ENCODE data around the gene NTHL1.

- no peak for TF ChIP-seq EZH2 (IDR thresholded peaks at IDR 0.05; ENCODE audit: low read length, missing control alignments)
- TF ChIP-seq, protein P1, sequence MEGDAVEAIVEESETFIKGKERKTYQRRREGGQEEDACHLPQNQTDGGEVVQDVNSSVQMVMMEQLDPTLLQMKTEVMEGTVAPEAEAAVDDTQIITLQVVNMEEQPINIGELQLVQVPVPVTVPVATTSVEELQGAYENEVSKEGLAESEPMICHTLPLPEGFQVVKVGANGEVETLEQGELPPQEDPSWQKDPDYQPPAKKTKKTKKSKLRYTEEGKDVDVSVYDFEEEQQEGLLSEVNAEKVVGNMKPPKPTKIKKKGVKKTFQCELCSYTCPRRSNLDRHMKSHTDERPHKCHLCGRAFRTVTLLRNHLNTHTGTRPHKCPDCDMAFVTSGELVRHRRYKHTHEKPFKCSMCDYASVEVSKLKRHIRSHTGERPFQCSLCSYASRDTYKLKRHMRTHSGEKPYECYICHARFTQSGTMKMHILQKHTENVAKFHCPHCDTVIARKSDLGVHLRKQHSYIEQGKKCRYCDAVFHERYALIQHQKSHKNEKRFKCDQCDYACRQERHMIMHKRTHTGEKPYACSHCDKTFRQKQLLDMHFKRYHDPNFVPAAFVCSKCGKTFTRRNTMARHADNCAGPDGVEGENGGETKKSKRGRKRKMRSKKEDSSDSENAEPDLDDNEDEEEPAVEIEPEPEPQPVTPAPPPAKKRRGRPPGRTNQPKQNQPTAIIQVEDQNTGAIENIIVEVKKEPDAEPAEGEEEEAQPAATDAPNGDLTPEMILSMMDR (conservative IDR thresholded peaks at IDR 0.05 in 1 of 2, IDR thresholded peaks at IDR 0.05 in 1 of 2; ENCODE audit: low read depth in 1 of 2, low read length in 2 of 2) = no peak
Observed at GRCh38 chr16:2078096-2078495, 30.5 kb upstream of the NTHL1 start.
